ENCODE results near the gene HNRNPK.

- peak; percentile 38; the same call in 1 of the 2 replicates for TF ChIP-seq CTCF (IDR thresholded peaks at IDR 0.05)
- TF ChIP-seq POLR2AphosphoS5 (IDR thresholded peaks at IDR 0.05; ENCODE audit: low read depth, low read length), result peak; percentile 94
- no peak for TF ChIP-seq RXRA (IDR thresholded peaks at IDR 0.05; ENCODE audit: borderline replicate concordance, low read depth)
- TF ChIP-seq TEAD4 (IDR thresholded peaks at IDR 0.05; ENCODE audit: borderline replicate concordance, insufficient read depth), result no peak
- no peak for TF ChIP-seq YY1 (IDR thresholded peaks at IDR 0.05; ENCODE audit: low read depth)
- TF ChIP-seq USF1 (IDR thresholded peaks at IDR 0.05; ENCODE audit: borderline replicate concordance, low read depth), result no peak
- no peak for TF ChIP-seq RAD21 (IDR thresholded peaks at IDR 0.05; ENCODE audit: low read length)
- TF ChIP-seq EZH2phosphoT487 (IDR thresholded peaks at IDR 0.05; ENCODE audit: borderline replicate concordance, low read depth), result no peak
- TF ChIP-seq REST (IDR thresholded peaks at IDR 0.05; ENCODE audit: low read depth, low read length), result no peak
- TF ChIP-seq FOXM1 (IDR thresholded peaks at IDR 0.05; ENCODE audit: low read depth), result no peak
These were observed 58.9 kb downstream of the HNRNPK start, which contains the start of gene KIF27 for GRCh38 chr9:83920927-83921707.

Measured in SK-N-SH (cell line).